ENCODE measurements around the gene PXN.

The PXN gene

GRCh38 chr12:120292411-120292660, 26.8 kb upstream of the PXN start (continued):
- TF ChIP-seq HIC1 (tag by site-specific recombination; IDR thresholded peaks at IDR 0.05): peak; percentile 52; the same call in 1 of the 2 replicates
- TF ChIP-seq ZNF660 (tag by site-specific recombination; IDR thresholded peaks at IDR 0.05): no peak
- no peak for TF ChIP-seq ZNF692 (tag by site-specific recombination; IDR thresholded peaks at IDR 0.05)
- no peak for TF ChIP-seq SETDB1 (IDR thresholded peaks at IDR 0.05; ENCODE audit: insufficient read length, low read length)
- TF ChIP-seq ZNF202 (tag by site-specific recombination; IDR thresholded peaks at IDR 0.05; ENCODE audit: borderline replicate concordance): no peak
- TF ChIP-seq ZNF830 (tag by site-specific recombination; IDR thresholded peaks at IDR 0.05; ENCODE audit: low read depth): no peak
- no peak; the same call in none of the 2 replicates for TF ChIP-seq KLF9 (tag by site-specific recombination; IDR thresholded peaks at IDR 0.05; ENCODE audit: low read depth)
- peak; percentile 55 for TF ChIP-seq YY1 (tag by site-specific recombination; IDR thresholded peaks at IDR 0.05)
- TF ChIP-seq ZNF221 (tag by site-specific recombination; IDR thresholded peaks at IDR 0.05; ENCODE audit: borderline replicate concordance): no peak
- 0 out of 2 replicates have a peak, but pooled peaks have one; percentile 5 for TF ChIP-seq WT1 (tag by site-specific recombination; IDR thresholded peaks at IDR 0.05)
- no peak for TF ChIP-seq ZNF561 (tag by site-specific recombination; IDR thresholded peaks at IDR 0.05; ENCODE audit: borderline replicate concordance)
- TF ChIP-seq ZNF2 (tag by site-specific recombination; IDR thresholded peaks at IDR 0.05): no peak; the same call in 1 of the 2 replicates
- TF ChIP-seq ZNF501 (tag by site-specific recombination; IDR thresholded peaks at IDR 0.05): 0 out of 2 replicates have a peak, but pooled peaks have one; percentile 7
- TF ChIP-seq ZBTB26 (tag by site-specific recombination; optimal IDR thresholded peaks at IDR 0.05): peak; percentile 34
- TF ChIP-seq ZNF664 (tag by site-specific recombination; IDR thresholded peaks at IDR 0.05): no peak
- no peak for TF ChIP-seq MEIS1 (CRISPR knock-in tag; IDR thresholded peaks at IDR 0.05; ENCODE audit: borderline replicate concordance)
- TF ChIP-seq ZBTB17 (tag by site-specific recombination; IDR thresholded peaks at IDR 0.05): peak; percentile 60
- no peak for TF ChIP-seq ZNF211 (tag by site-specific recombination; IDR thresholded peaks at IDR 0.05; ENCODE audit: low read depth)
- TF ChIP-seq ZNF558 (tag by site-specific recombination; IDR thresholded peaks at IDR 0.05): no peak
- TF ChIP-seq ATF2 (tag by site-specific recombination; IDR thresholded peaks at IDR 0.05; ENCODE audit: low read depth): no peak
- TF ChIP-seq ZNF785 (tag by site-specific recombination; IDR thresholded peaks at IDR 0.05): no peak; the same call in 1 of the 2 replicates
- TF ChIP-seq BCL6B (tag by site-specific recombination; IDR thresholded peaks at IDR 0.05): 0 out of 2 replicates have a peak, but pooled peaks have one; percentile 3
- TF ChIP-seq ZFP69B (tag by site-specific recombination; IDR thresholded peaks at IDR 0.05): peak; percentile 10
- no peak for TF ChIP-seq ZNF548 (tag by site-specific recombination; IDR thresholded peaks at IDR 0.05)
- TF ChIP-seq CTCF (tag by site-specific recombination; IDR thresholded peaks at IDR 0.05): peak; percentile 14; the same call in 1 of the 2 replicates
- TF ChIP-seq ZNF394 (tag by site-specific recombination; IDR thresholded peaks at IDR 0.05; ENCODE audit: borderline replicate concordance): no peak
- TF ChIP-seq ZNF132 (tag by site-specific recombination; IDR thresholded peaks at IDR 0.05; ENCODE audit: borderline replicate concordance): no peak
- TF ChIP-seq ZNF571 (tag by site-specific recombination; IDR thresholded peaks at IDR 0.05): no peak
- TF ChIP-seq ZBTB21 (tag by site-specific recombination; IDR thresholded peaks at IDR 0.05): no peak
- TF ChIP-seq ZNF529 (tag by site-specific recombination; IDR thresholded peaks at IDR 0.05; ENCODE audit: insufficient replicate concordance): no peak
- no peak for TF ChIP-seq ZNF248 (tag by site-specific recombination; IDR thresholded peaks at IDR 0.05)

All from HEK293 (cell line).